ENCODE measurements around the gene SLC22A31.

DNA sequence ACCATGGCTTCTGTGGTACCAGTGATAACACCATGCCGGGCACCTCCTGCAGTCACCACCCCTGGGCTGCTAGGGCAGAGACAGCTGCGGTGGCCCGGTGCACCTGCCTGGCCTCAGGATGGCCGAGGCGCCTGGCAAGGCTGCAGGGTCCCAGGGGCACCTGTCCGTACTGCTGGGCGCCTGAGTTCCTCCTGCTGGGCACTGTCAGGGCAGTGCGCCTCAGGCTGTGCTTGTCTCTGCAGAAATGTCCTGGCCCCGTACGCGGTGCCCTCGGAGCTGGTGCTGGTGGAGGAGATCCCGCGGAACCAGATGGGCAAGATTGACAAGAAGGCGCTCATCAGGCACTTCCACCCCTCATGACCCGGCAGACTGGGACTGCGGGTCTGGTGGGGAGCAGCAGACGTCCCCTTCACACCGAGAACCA is 46.5 kb downstream of the SLC22A31 start:
- no peak for TF ChIP-seq CTCF (conservative IDR thresholded peaks at IDR 0.05; ENCODE audit: low read depth in 2 of 2)
- no peak for TF ChIP-seq EZH2 (IDR thresholded peaks at IDR 0.05; ENCODE audit: low read depth, unreplicated experiment)
- no peak for TF ChIP-seq REST (IDR thresholded peaks at IDR 0.05; ENCODE audit: unreplicated experiment)
- TF ChIP-seq EZH2phosphoT487 (IDR thresholded peaks at IDR 0.05; ENCODE audit: unreplicated experiment): no peak
- TF ChIP-seq CREB1 (CRISPR knock-in tag; IDR thresholded peaks at IDR 0.05; ENCODE audit: low read depth): no peak
- no peak for TF ChIP-seq STAT1 (IDR thresholded peaks at IDR 0.05; ENCODE audit: unreplicated experiment)
- TF ChIP-seq ZNF331 (CRISPR knock-in tag; IDR thresholded peaks at IDR 0.05; ENCODE audit: low read depth): no peak
- TF ChIP-seq POLR2AphosphoS5 (IDR thresholded peaks at IDR 0.05; ENCODE audit: low read depth): no peak
- TF ChIP-seq ZNF114 (CRISPR knock-in tag; IDR thresholded peaks at IDR 0.05): no peak
- TF ChIP-seq, protein P1, sequence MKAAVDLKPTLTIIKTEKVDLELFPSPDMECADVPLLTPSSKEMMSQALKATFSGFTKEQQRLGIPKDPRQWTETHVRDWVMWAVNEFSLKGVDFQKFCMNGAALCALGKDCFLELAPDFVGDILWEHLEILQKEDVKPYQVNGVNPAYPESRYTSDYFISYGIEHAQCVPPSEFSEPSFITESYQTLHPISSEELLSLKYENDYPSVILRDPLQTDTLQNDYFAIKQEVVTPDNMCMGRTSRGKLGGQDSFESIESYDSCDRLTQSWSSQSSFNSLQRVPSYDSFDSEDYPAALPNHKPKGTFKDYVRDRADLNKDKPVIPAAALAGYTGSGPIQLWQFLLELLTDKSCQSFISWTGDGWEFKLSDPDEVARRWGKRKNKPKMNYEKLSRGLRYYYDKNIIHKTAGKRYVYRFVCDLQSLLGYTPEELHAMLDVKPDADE (IDR thresholded peaks at IDR 0.05): no peak
- no peak for TF ChIP-seq JUNB (IDR thresholded peaks at IDR 0.05; ENCODE audit: unreplicated experiment)
- TF ChIP-seq ZNF462 (CRISPR knock-in tag; IDR thresholded peaks at IDR 0.05): no peak
- no peak for TF ChIP-seq NANOG (IDR thresholded peaks at IDR 0.05; ENCODE audit: borderline replicate concordance)

Measured in GM23338 (cell line).